GM23338 (cell line): ENCODE data around the gene GRPR. TPM values are rescaled to one million over a fixed set of nuclear protein-coding genes. Genes with fewer than 3 reads are reported as not detected.
"Not testable (repeated sequence)": the region's sequence is repeated elsewhere in the genome, so short reads cannot be mapped to it uniquely, and the experiment has no call there.

Experiments used
- ATAC-seq: fragments of 200-7000 bp; cut with Tn5 transposase; 3 replicates; pipeline ENCODE4 v1.9.1; 2020
- DNase-seq: peaks from one replicate; pipeline ENCODE4 v3.0.0-alpha.2; 2015; ENCODE audit warnings: low spot score
- H2AFZ ChIP-seq: fragments of 200-600 bp; sonication (generic); 2 replicates; pipeline ENCODE4 v1.8.0; 2016; ENCODE audit warnings: antibody characterized with exemption, mild to moderate bottlenecking, moderate library complexity
- H3F3A ChIP-seq: fragments of 200-600 bp; sonication (generic); replicated peaks from 2 replicates; pipeline ENCODE4 v1.8.0; 2017; ENCODE audit warnings: antibody characterized with exemption, mixed run types, low read depth
- H3K27ac ChIP-seq: fragments of 200-600 bp; sonication (generic); 2 replicates; pipeline ENCODE4 v1.6.1; 2016; ENCODE audit warnings: low read depth
- H3K27me3 ChIP-seq: fragments of 200-600 bp; sonication (generic); 2 replicates; pipeline ENCODE4 v1.8.0; 2016; ENCODE audit warnings: mild to moderate bottlenecking, mixed run types, moderate library complexity; ENCODE audit not compliant: insufficient read depth
- H3K36me3 ChIP-seq: fragments of 200-600 bp; sonication (generic); 2 replicates; pipeline ENCODE4 v1.8.0; 2016; ENCODE audit warnings: mild to moderate bottlenecking; ENCODE audit not compliant: insufficient read depth
- H3K4me1 ChIP-seq: fragments of 200-600 bp; sonication (generic); 2 replicates; pipeline ENCODE4 v1.8.0; 2016; ENCODE audit warnings: mild to moderate bottlenecking, moderate library complexity; ENCODE audit not compliant: insufficient read depth
- H3K4me2 ChIP-seq: fragments of 200-600 bp; sonication (generic); 2 replicates; pipeline ENCODE4 v1.7.1; 2017; ENCODE audit warnings: mixed run types
- H3K4me3 ChIP-seq: fragments of 200-600 bp; sonication (generic); 2 replicates; pipeline ENCODE4 v1.6.1; 2016; ENCODE audit warnings: mixed run types
- H3K79me2 ChIP-seq: fragments of 200-600 bp; sonication (generic); replicated peaks from 2 replicates; pipeline ENCODE4 v1.8.0; 2017; ENCODE audit warnings: mild to moderate bottlenecking; ENCODE audit not compliant: insufficient read depth
- H3K9me2 ChIP-seq: fragments of 200-600 bp; sonication (generic); 2 replicates; pipeline ENCODE4 v1.8.0; 2017; ENCODE audit not compliant: insufficient read depth
- H4K20me1 ChIP-seq: fragments of 200-600 bp; sonication (generic); replicated peaks from 2 replicates; pipeline ENCODE4 v1.8.0; 2017; ENCODE audit warnings: mild to moderate bottlenecking; ENCODE audit not compliant: insufficient read depth
- H3K27ac Mint-ChIP-seq: 2 replicates; pipeline ENCODE4 v1.8.0; 2020; ENCODE audit warnings: inconsistent platforms, mild to moderate bottlenecking, moderate library complexity, mixed read lengths
- H3K27me3 Mint-ChIP-seq: 3 replicates; pipeline ENCODE4 v1.8.0; 2022; ENCODE audit warnings: low read depth, mild to moderate bottlenecking, moderate library complexity, mixed read lengths, inconsistent platforms; ENCODE audit not compliant: insufficient read depth, poor library complexity
- H3K36me3 Mint-ChIP-seq: 3 replicates; pipeline ENCODE4 v1.8.0; 2021; ENCODE audit warnings: low read depth, mild to moderate bottlenecking, inconsistent platforms, moderate library complexity, mixed read lengths
- H3K4me1 Mint-ChIP-seq: 3 replicates; pipeline ENCODE4 v1.8.0; 2020; ENCODE audit warnings: mild to moderate bottlenecking, inconsistent platforms, mixed read lengths
- H3K4me3 Mint-ChIP-seq: 3 replicates; pipeline ENCODE4 v1.8.0; 2021; ENCODE audit warnings: moderate library complexity, mild to moderate bottlenecking, inconsistent platforms, mixed read lengths
- H3K9me3 Mint-ChIP-seq: 3 replicates; pipeline ENCODE4 v1.8.0; 2020; ENCODE audit warnings: moderate library complexity, mild to moderate bottlenecking, inconsistent platforms, mixed read lengths
- CREB1 ChIP-seq: fragments of 250-450 bp; sonication (Bioruptor Pico); IDR thresholded peaks from 2 replicates; pipeline ENCODE4 v1.5.0; 2020; ENCODE audit warnings: low read depth, mild to moderate bottlenecking, moderate library complexity
- CTCF ChIP-seq, 2 experiments: fragments of 200-600 bp in 1 of 2; sonication (generic) in 1 of 2; conservative IDR thresholded peaks; 2 replicates each; pipeline versions ENCODE4 v1.5.1 to v1.6.1; 2016 to 2017; ENCODE audit warnings: antibody characterized with exemption in 2 of 2, low read depth in 2 of 2, mild to moderate bottlenecking in 2 of 2, moderate library complexity in 1 of 2
- EZH2 ChIP-seq: fragments of 200-600 bp; sonication (generic); IDR thresholded peaks from one replicate; pipeline ENCODE4 v1.8.0; 2017; ENCODE audit warnings: antibody characterized with exemption, mild to moderate bottlenecking, low read depth; ENCODE audit not compliant: unreplicated experiment
- NANOG ChIP-seq: IDR thresholded peaks from 2 replicates; pipeline ENCODE4 v1.6.1; 2016; ENCODE audit warnings: antibody characterized with exemption, borderline replicate concordance
- POLR2AphosphoS5 ChIP-seq: IDR thresholded peaks from 2 replicates; pipeline ENCODE4 v1.6.1; 2016; ENCODE audit warnings: antibody characterized with exemption, low read depth
- REST ChIP-seq: IDR thresholded peaks from one replicate; pipeline ENCODE4 v1.6.1; 2018; ENCODE audit warnings: antibody characterized with exemption; ENCODE audit not compliant: unreplicated experiment
- STAT1 ChIP-seq: IDR thresholded peaks from one replicate; pipeline ENCODE4 v1.6.1; 2016; ENCODE audit warnings: antibody characterized with exemption; ENCODE audit not compliant: unreplicated experiment
- ZNF331 ChIP-seq: fragments of 250-450 bp; sonication (Bioruptor Pico); IDR thresholded peaks from 2 replicates; pipeline ENCODE4 v1.5.0; 2020; ENCODE audit warnings: low read depth, mild to moderate bottlenecking, moderate library complexity
- ZNF462 ChIP-seq: fragments of 250-450 bp; sonication (Bioruptor Pico); IDR thresholded peaks from 2 replicates; pipeline ENCODE4 v1.5.0; 2020; ENCODE audit warnings: mild to moderate bottlenecking, moderate library complexity
- polyA plus RNA-seq: library from polyadenylated mRNA; unstranded; fragments of >200 nt; fragmentation: Nextera tagmentation; extraction: Ambion mirVana; gene quantifications from 2 replicates; pipeline ENCODE4 v1.2.1, GENCODE V29; 2016
- total RNA-seq: library from RNA; depleted of rRNA; stranded (reverse); fragments of >200 nt; shearing (Covaris generic); gene quantifications from 2 replicates; pipeline ENCODE4 v1.2.3, GENCODE V29; 2014
- TF ChIP-seq, protein P1 (sequence below): IDR thresholded peaks from 2 replicates; pipeline ENCODE4 v1.6.1; 2016; ENCODE audit warnings: antibody characterized with exemption

GRPR gene
- total and polyA plus RNA-seq, 2 experiments from 2014 or later = 13.4 to 14.3 TPM

DNA sequence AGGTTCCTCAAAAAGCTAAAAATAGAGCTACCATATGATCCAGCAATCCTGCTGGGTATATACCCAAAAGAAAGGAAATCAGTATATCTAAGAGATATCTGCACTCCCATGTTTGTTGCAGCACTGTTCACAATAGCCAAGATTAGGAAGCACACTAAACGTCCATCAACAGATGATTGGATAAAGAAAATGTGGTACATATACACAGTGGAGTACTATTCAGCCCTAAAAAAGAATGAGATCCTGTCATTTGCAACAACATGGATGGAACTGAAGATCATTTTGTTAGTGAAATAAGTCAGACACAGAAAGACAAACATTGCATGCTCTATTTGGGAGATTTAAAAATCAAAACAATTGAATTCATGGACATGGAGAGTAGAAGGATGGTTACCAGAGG lies 21.7 kb downstream of the GRPR start:
- H3K27me3 Mint-ChIP-seq, H3K4me3 ChIP-seq, H4K20me1 ChIP-seq, H3K27me3 ChIP-seq, H3K4me1 Mint-ChIP-seq, H3F3A ChIP-seq, DNase-seq, H3K36me3 Mint-ChIP-seq, H2AFZ ChIP-seq, H3K4me1 ChIP-seq, H3K27ac ChIP-seq, H3K36me3 ChIP-seq, H3K27ac Mint-ChIP-seq, H3K79me2 ChIP-seq, H3K4me3 Mint-ChIP-seq, H3K9me3 Mint-ChIP-seq, ATAC-seq, H3K4me2 ChIP-seq, H3K9me2 ChIP-seq: not testable (repeated sequence)

DNA sequence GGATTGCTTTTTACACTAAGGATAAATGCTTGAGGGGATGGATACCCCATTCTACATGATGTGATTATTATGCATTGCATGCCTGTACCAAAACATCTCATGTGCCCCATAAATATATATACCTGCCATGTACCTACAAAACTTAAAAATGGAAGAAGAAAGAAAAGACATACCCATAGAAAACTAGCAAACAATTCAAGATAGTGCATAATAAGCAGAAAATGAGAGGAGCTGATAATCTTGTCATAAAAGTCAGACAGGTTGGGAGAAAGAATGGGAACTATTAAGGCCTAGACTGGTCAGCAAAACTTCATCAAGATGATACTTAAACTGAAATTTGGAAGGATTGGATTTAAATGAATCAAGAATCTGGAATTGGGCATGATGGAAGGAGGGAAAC lies 22.3 kb downstream of the GRPR start:
- Histone ChIP-seq H3K4me1 (no peaks in the 10 kb centered on the region), H2AFZ (no peak overlapping the region), H3K4me3 (no peak overlapping the region), H3K9me2 (no peaks in the 10 kb centered on the region), H3K27me3 (no peaks in the 10 kb centered on the region), H3F3A (no peaks in the 10 kb centered on the region), H3K27ac (no peak overlapping the region), H3K36me3 (no peaks in the 10 kb centered on the region), H3K4me2 (no peak overlapping the region), H4K20me1 (no peaks in the 10 kb centered on the region), H3K79me2 (peaks cover 4% of the 10 kb centered on the region; the same call in 1 of the 2 replicates)
- DNase-seq (no peak), ATAC-seq (no peak)
- Mint-ChIP-seq H3K36me3 (peaks cover 7% of the 10 kb centered on the region; the same call in 1 of the 3 replicates), H3K4me1 (no peaks in the 10 kb centered on the region), H3K9me3 (peaks cover 7% of the 10 kb centered on the region; the same call in 1 of the 3 replicates), H3K4me3 (no peak overlapping the region), H3K27ac (no peak overlapping the region), H3K27me3 (peaks cover 2% of the 10 kb centered on the region)
- TF ChIP-seq STAT1 = no peak
- TF ChIP-seq EZH2 = no peak
- no peak for TF ChIP-seq ZNF462
- no peak for TF ChIP-seq ZNF331
- TF ChIP-seq NANOG = no peak
- TF ChIP-seq POLR2AphosphoS5 = no peak
- TF ChIP-seq CREB1 (CRISPR knock-in tag) = no peak
- no peak for TF ChIP-seq REST
- TF ChIP-seq, protein P1, sequence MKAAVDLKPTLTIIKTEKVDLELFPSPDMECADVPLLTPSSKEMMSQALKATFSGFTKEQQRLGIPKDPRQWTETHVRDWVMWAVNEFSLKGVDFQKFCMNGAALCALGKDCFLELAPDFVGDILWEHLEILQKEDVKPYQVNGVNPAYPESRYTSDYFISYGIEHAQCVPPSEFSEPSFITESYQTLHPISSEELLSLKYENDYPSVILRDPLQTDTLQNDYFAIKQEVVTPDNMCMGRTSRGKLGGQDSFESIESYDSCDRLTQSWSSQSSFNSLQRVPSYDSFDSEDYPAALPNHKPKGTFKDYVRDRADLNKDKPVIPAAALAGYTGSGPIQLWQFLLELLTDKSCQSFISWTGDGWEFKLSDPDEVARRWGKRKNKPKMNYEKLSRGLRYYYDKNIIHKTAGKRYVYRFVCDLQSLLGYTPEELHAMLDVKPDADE = no peak
- TF ChIP-seq CTCF (conservative IDR thresholded peaks at IDR 0.05; ENCODE audit: low read depth in 2 of 2) = no peak
